GM21529 (cell line): ENCODE results near the gene SF3A2.

Source experiments
- ATAC-seq: cut with Tn5 transposase; IDR thresholded peaks from one replicate; pipeline ENCODE4 v1.9.1; 2021; ENCODE audit not compliant: unreplicated experiment

Gene SF3A2

GRCh38 chr19:2288818-2289713 lies 52.4 kb downstream of the SF3A2 start:
- ATAC-seq: no peak

- no peak for ATAC-seq
Observed at GRCh38 chr19:2289714-2290435, 53.3 kb downstream of the SF3A2 start.

DNA sequence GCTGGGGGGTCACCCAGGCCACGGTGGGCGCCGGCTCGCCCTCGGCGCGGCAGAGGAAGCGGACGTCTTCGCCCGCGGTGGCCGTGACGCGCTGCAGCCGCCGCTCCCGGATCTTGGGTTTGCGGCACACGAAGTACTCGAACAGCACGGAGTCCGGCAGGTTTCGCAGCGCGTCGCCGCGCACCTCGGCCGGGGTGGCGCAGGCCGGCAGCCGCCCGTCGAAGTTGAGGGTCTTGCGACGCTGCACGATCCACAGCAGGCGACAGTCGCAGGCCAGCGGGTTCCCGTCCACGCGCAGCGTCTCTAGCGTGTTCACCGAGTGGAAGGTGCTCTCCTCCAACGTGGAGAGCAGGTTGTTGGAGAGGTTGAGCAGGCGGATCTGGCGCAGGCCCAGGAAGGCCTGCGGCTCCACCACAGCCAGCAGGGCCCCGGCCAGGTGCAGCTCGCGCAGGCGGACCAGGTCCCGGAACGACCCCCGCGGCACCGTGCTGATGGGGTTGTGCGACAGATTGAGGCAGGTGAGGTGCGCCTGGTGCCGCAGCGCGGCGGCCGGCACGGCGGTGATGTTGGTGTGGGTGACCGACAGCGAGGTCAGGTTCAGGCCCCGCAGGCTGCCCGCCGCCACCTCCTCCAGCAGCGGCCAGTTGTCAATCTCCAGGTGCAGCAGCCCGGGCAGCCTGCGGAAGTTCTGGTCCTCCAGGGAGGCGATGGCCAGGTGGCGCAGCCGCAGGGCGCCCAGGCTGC lies 54.0 kb downstream of the SF3A2 start:
- no peak for ATAC-seq

- no peak for ATAC-seq
Observed at GRCh38 chr19:2291185-2291751, 54.6 kb downstream of the SF3A2 start.

DNA sequence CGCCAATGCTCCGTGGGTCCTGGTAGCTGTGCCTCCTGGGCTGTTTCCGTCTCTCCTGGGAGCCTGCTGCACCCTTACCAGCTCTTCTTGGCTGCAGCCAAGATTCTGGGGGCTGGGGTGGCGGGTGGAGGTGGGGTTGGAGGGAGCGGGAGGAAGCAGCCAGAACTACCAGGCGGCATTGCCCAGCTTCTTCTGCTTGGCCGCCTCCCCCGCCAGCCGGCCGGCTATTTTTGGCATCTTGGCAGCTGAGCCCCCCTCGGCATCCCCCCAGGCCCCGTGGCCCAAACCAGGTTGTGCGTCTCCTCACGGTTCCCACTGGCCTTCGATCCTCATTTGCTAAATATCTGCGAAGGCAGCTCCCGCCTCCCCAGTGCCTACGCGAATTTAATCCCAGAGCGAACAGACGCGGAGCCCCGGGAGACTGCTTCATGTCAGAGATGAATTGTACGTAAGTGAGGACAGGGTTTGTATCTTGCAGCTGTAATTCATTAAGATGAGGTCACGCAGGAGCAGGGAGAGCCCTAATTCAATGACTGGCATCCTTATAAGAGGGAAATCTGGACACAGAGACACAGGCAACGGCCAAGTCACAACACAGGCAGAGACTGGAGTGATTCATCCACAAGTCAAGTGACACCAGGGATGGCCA lies 58.2 kb downstream of the SF3A2 start:
- ATAC-seq: no peak

- ATAC-seq: no peak
Observed at GRCh38 chr19:2296141-2296540, 59.5 kb downstream of the SF3A2 start.
